Thyroid gland (tissue), 4 donors: ENCODE measurements around the gene WDR64.

Source experiments
- CTCF ChIP-seq, 6 experiments: fragments of 200-600 bp in 3 of 6; fragments of 450-650 bp in 3 of 6; sonication (generic) in 3 of 6; IDR thresholded peaks; one replicate each; pipeline ENCODE4 v1.5.1; 2016 to 2019; ENCODE audit warnings: antibody characterized with exemption in 6 of 6, mild to moderate bottlenecking in 2 of 6, inconsistent platforms in 1 of 6, moderate library complexity in 1 of 6
- POLR2A ChIP-seq, 2 donors: fragments of 450-650 bp; IDR thresholded peaks; one replicate each; pipeline ENCODE4 v1.6.1; 2017; ENCODE audit warnings: antibody characterized with exemption in 2 of 2, mild to moderate bottlenecking in 2 of 2, moderate library complexity in 1 of 2

GRCh38 chr1:241679404-241679803, 27.3 kb downstream of the WDR64 start:
- TF ChIP-seq CTCF (IDR thresholded peaks at IDR 0.05) (no peak), POLR2A (IDR thresholded peaks at IDR 0.05) (no peak)
